Lung (tissue), 12 donors: ENCODE results near the gene ANKRD50. TPM values are rescaled to one million over a fixed set of nuclear protein-coding genes. Genes with fewer than 3 reads are reported as not detected.

Experiments
- ATAC-seq: fragments of 200-7000 bp; cut with Tn5 transposase; one replicate; pipeline ENCODE4 v1.9.1; 2020; ENCODE audit warnings: moderate number of reproducible peaks; ENCODE audit not compliant: insufficient read depth, low FRiP score
- DNase-seq, 3 donors: peaks; one replicate each; pipeline ENCODE4 v3.0.0-alpha.2; 2013 to 2017
- H3K27ac ChIP-seq, 2 donors: one replicate each; pipeline ENCODE4 v1.5.1; 2013; ENCODE audit warnings: mild to moderate bottlenecking in 2 of 2, moderate library complexity in 2 of 2, control low read depth in 1 of 2, inconsistent platforms in 1 of 2, low read depth in 1 of 2, low read length in 1 of 2
- H3K27me3 ChIP-seq, 3 donors: one replicate each; pipeline ENCODE4 v1.5.1; 2013; ENCODE audit warnings: low read length in 2 of 3; ENCODE audit not compliant: control insufficient read depth in 3 of 3, insufficient read depth in 3 of 3
- H3K36me3 ChIP-seq, 4 donors: one replicate each; pipeline ENCODE4 v1.5.1; 2013; ENCODE audit warnings: low read length in 4 of 4, mild to moderate bottlenecking in 1 of 4, moderate library complexity in 1 of 4; ENCODE audit not compliant: control insufficient read depth in 4 of 4, insufficient read depth in 4 of 4
- H3K4me1 ChIP-seq, 5 donors: one replicate each; pipeline ENCODE4 v1.5.1; 2013; ENCODE audit warnings: low read length in 5 of 5, mild to moderate bottlenecking in 2 of 5, moderate library complexity in 1 of 5; ENCODE audit not compliant: control insufficient read depth in 5 of 5, insufficient read depth in 5 of 5
- H3K4me3 ChIP-seq: one replicate; pipeline ENCODE4 v1.5.1; 2013; ENCODE audit warnings: mild to moderate bottlenecking, control low read depth, moderate library complexity
- H3K9ac ChIP-seq, 2 donors: one replicate each; pipeline ENCODE4 v1.5.1; 2013; ENCODE audit warnings: low read length in 2 of 2, control low read depth in 1 of 2; ENCODE audit not compliant: insufficient read depth in 1 of 2
- H3K9me3 ChIP-seq, 4 donors: one replicate each; pipeline ENCODE4 v1.5.1; 2013; ENCODE audit warnings: low read length in 3 of 4, mild to moderate bottlenecking in 1 of 4, moderate library complexity in 1 of 4; ENCODE audit not compliant: control insufficient read depth in 4 of 4, insufficient read depth in 3 of 4
- CTCF ChIP-seq: IDR thresholded peaks from 2 replicates; pipeline ENCODE4 v1.5.1; 2012; ENCODE audit warnings: mild to moderate bottlenecking; ENCODE audit errors: control extremely low read depth, extremely low read depth
- WGBS, 2 donors: extraction: QIAGEN DNeasy Blood & Tissue Kit; methylation state at CpG; one replicate each; pipeline ENCODE4 v1.1.7; 2013; 5-methylcytosine and 5-hydroxymethylcytosine counted together
- polyA plus RNA-seq, 2 donors: library from polyadenylated mRNA; stranded (reverse); fragments of 200-250 nt; gene quantifications; one replicate each; pipeline ENCODE4 v1.2.1, GENCODE V29; 2013
- total RNA-seq, 2 donors: library from RNA; depleted of rRNA in 1 of 2; stranded (reverse); fragments of >200 nt in 1 of 2; gene quantifications; one replicate each; pipeline ENCODE4 v1.2.1, GENCODE V29; 2014 to 2021
- donor health status: control.
- donor health status: control.
- donor health status: Bipolar disorder and iron deficiency.
- donor health status: healthy.
- donor health status: DM: yes; HTN: yes; CAD: no.

ANKRD50 gene
- total and polyA plus RNA-seq, 4 donors = 4.0 to 137 (median 11.6) TPM

GRCh38 chr4:124650614-124651013 lies 61.9 kb downstream of the ANKRD50 start:
- no peak for TF ChIP-seq CTCF
- Histone ChIP-seq H3K36me3 (peaks cover 0 to 9% (median 0%) of the 10 kb centered on the region in 4 donors), H3K9ac (no peak overlapping the region), H3K4me1 (no peaks in the 10 kb centered on the region), H3K27ac (no peak overlapping the region), H3K27me3 (no peaks in the 10 kb centered on the region), H3K9me3 (peaks cover 0 to 2% (median 0%) of the 10 kb centered on the region in 4 donors), H3K4me3 (no peak overlapping the region)
- DNase-seq (no peak), ATAC-seq (no peak)
- WGBS, 2 donors = 95 to 96% methylated on average over 30 of the region's 30 CpGs

DNA sequence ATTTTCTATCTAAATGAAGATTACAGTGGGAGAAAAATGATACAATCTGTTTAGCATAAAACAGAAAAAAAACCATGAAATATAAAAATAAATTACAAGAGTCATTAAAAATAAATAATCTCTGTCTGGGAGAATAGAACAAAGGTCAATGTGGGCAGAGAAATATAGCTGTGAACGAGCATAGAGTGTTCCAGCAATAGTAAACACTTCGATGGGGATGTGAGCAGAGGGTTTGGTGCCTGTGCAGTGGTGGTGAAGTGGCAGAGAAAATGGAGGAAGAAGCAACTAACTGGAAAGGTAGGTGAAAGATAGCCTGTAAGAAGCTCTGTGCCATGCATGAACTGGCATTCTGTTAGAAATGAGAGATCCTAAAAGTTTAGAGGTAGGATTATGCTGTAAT lies 64.9 kb downstream of the ANKRD50 start:
- TF ChIP-seq CTCF = no peak
- H3K27me3 ChIP-seq = no peaks in the 10 kb centered on the region
- no peak overlapping the region for H3K4me3 ChIP-seq
- ATAC-seq (no peak), DNase-seq (no peak)
- 56 to 65% methylated on average over 2 of the region's 2 CpGs for WGBS, 2 donors
- H3K9me3 ChIP-seq = peaks cover 0 to 2% (median 0%) of the 10 kb centered on the region in 4 donors
- no peak overlapping the region for H3K9ac ChIP-seq
- H3K4me1 ChIP-seq = no peaks in the 10 kb centered on the region
- no peak overlapping the region for H3K27ac ChIP-seq
- peaks cover 0 to 9% (median 0%) of the 10 kb centered on the region in 4 donors for H3K36me3 ChIP-seq

DNA sequence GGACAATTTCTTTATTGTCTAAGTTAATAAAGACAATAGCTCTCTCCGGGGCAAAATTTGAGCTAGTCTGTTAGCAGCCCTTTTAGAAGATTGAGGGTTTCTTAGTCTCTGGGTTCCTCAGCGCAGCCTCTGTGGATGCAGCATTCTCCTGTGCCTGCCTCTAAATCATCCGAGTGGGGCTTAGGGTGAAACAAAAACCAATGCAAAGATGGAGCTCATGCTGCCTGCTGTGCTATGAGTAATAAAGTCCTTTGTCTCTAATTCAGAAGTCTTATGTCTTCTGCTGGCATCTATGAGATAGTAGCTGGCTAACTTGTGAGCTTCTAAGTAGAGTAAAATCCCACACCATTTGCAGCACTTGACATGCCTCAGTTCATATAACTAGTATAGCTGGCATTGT lies 67.9 kb downstream of the ANKRD50 start:
- no peak overlapping the region for H3K9ac ChIP-seq
- no peak for TF ChIP-seq CTCF
- peaks cover 0 to 1% (median 0%) of the 10 kb centered on the region in 4 donors for H3K36me3 ChIP-seq
- no peak overlapping the region for H3K4me3 ChIP-seq
- DNase-seq (no peak), ATAC-seq (no peak)
- no peaks in the 10 kb centered on the region for H3K9me3 ChIP-seq
- 95 to 97% methylated on average over 3 of the region's 3 CpGs for WGBS, 2 donors
- H3K4me1 ChIP-seq = no peaks in the 10 kb centered on the region
- H3K27ac ChIP-seq = no peak overlapping the region
- H3K27me3 ChIP-seq = no peaks in the 10 kb centered on the region

- H3K4me1 ChIP-seq = no peaks in the 10 kb centered on the region
- no peaks in the 10 kb centered on the region for H3K27me3 ChIP-seq
- no peak overlapping the region for H3K9ac ChIP-seq
- no peak overlapping the region for H3K4me3 ChIP-seq
- no peak overlapping the region for H3K27ac ChIP-seq
- TF ChIP-seq CTCF = no peak
- H3K36me3 ChIP-seq = no peaks in the 10 kb centered on the region
- ATAC-seq (no peak), DNase-seq (no peak)
- no peaks in the 10 kb centered on the region for H3K9me3 ChIP-seq
- 92 to 97% methylated on average over 3 of the region's 3 CpGs for WGBS, 2 donors
Observed at GRCh38 chr4:124642846-124643245, 69.7 kb downstream of the ANKRD50 start.
